HG03095 (cell line): ENCODE measurements around the gene YEATS2.

Experiments used
- ATAC-seq: cut with Tn5 transposase; IDR thresholded peaks from one replicate; pipeline ENCODE4 v1.9.1; 2021; ENCODE audit warnings: moderate library complexity; ENCODE audit not compliant: unreplicated experiment

YEATS2 gene

GRCh38 chr3:183828538-183828870, 130.9 kb downstream of the YEATS2 start:
- ATAC-seq: no peak

GRCh38 chr3:183829466-183829865, 131.9 kb downstream of the YEATS2 start:
- no peak for ATAC-seq

GRCh38 chr3:183830187-183830586, 132.6 kb downstream of the YEATS2 start:
- no peak for ATAC-seq

- no peak for ATAC-seq
These were observed 135.9 kb downstream of the YEATS2 start for GRCh38 chr3:183833516-183833915.

GRCh38 chr3:183837390-183837789, 139.8 kb downstream of the YEATS2 start:
- no peak for ATAC-seq

- ATAC-seq: no peak
These were observed 140.3 kb downstream of the YEATS2 start for GRCh38 chr3:183837894-183838293.

GRCh38 chr3:183839751-183840150, 142.2 kb downstream of the YEATS2 start:
- ATAC-seq: no peak

GRCh38 chr3:183844606-183845005, 147.0 kb downstream of the YEATS2 start:
- ATAC-seq: no peak

- no peak for ATAC-seq
These were observed 147.5 kb downstream of the YEATS2 start for GRCh38 chr3:183845090-183845489.

- no peak for ATAC-seq
These were observed 148.2 kb downstream of the YEATS2 start for GRCh38 chr3:183845608-183846288.

- no peak for ATAC-seq
These were observed 156.9 kb downstream of the YEATS2 start for GRCh38 chr3:183854318-183855035.

- no peak for ATAC-seq
These were observed 160.3 kb downstream of the YEATS2 start for GRCh38 chr3:183857863-183858262.
